Measurements from ENCODE around the gene SIPA1. TPM values are rescaled to one million over a fixed set of nuclear protein-coding genes. Genes with fewer than 3 reads are reported as not detected.
A peak's percentile ranks its signal among the peaks of the same experiment; 100 is the strongest.

Gene SIPA1
- total RNA-seq, 1 experiment from 2014 or later, result 86.9 TPM

DNA sequence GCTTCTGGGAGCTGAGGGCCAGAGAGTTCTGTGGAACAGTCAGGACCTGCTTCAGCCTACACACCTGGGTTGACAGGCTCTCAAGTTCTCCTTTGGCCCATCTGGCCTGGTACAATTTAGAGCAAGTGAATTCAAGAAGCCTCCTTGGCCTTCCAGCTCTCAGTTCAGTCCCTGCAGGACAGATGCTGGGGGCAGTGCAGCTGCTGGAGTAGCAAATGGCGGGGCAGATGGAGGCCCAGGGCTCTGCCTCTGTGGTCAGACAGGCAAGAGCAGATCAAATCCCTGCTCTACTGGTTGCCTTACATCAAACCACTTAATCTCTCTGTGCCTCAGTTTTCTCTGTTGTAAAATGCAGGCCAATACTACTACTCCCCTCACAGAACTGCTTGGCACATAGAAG, 33.6 kb upstream of the SIPA1 start:
- ATAC-seq (no peak), DNase-seq (ENCODE audit: low read depth, low spot score) (no peak)
- H3K4me1 ChIP-seq (ENCODE audit: control insufficient read depth, insufficient read depth, low read length), result no peaks in the 10 kb centered on the region
- no peak overlapping the region for H3K27ac ChIP-seq (ENCODE audit: low read length)
- peaks cover 11% of the 10 kb centered on the region; the same call in 1 of the 2 replicates for H3K36me3 ChIP-seq (ENCODE audit: control insufficient read depth, insufficient read depth, low read length)
- in situ Hi-C loops (cut with HindIII; ENCODE audit: low pct_unique_long_range_greater_than_20kb, low sequenced_read_pairs) (no loop called here), intact Hi-C loops (cut with micrococcal nuclease; ENCODE audit: unreplicated experiment) (no loop called here)
- H3K27me3 ChIP-seq (ENCODE audit: control insufficient read depth, insufficient read depth, low read length), result no peaks in the 10 kb centered on the region
- ChIA-PET CTCF (no interaction called here), POLR2A (interaction anchor here (0.6 to 0.7 kb wide), 2 partner anchors 14 to 343 kb away, joined by 5 read pairs; no protein-coding TSS in a partner anchor)
- TF ChIP-seq, protein P1, sequence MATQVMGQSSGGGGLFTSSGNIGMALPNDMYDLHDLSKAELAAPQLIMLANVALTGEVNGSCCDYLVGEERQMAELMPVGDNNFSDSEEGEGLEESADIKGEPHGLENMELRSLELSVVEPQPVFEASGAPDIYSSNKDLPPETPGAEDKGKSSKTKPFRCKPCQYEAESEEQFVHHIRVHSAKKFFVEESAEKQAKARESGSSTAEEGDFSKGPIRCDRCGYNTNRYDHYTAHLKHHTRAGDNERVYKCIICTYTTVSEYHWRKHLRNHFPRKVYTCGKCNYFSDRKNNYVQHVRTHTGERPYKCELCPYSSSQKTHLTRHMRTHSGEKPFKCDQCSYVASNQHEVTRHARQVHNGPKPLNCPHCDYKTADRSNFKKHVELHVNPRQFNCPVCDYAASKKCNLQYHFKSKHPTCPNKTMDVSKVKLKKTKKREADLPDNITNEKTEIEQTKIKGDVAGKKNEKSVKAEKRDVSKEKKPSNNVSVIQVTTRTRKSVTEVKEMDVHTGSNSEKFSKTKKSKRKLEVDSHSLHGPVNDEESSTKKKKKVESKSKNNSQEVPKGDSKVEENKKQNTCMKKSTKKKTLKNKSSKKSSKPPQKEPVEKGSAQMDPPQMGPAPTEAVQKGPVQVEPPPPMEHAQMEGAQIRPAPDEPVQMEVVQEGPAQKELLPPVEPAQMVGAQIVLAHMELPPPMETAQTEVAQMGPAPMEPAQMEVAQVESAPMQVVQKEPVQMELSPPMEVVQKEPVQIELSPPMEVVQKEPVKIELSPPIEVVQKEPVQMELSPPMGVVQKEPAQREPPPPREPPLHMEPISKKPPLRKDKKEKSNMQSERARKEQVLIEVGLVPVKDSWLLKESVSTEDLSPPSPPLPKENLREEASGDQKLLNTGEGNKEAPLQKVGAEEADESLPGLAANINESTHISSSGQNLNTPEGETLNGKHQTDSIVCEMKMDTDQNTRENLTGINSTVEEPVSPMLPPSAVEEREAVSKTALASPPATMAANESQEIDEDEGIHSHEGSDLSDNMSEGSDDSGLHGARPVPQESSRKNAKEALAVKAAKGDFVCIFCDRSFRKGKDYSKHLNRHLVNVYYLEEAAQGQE (IDR thresholded peaks at IDR 0.05; ENCODE audit: insufficient read depth in 1 of 2, low read depth in 2 of 2, low read length in 1 of 2), result no peak
- TF ChIP-seq SIN3A (IDR thresholded peaks at IDR 0.05; ENCODE audit: borderline replicate concordance, insufficient read depth, low read depth, low read length), result no peak
- no peaks in the 10 kb centered on the region for H3K9me3 ChIP-seq (ENCODE audit: control insufficient read depth, insufficient read depth, low read depth, low read length)
- BruUV-seq (replicated peaks), result no TSS peak
- no peak overlapping the region for H3K4me3 ChIP-seq (ENCODE audit: low read depth in 2 of 2, low read length in 2 of 2)

DNA sequence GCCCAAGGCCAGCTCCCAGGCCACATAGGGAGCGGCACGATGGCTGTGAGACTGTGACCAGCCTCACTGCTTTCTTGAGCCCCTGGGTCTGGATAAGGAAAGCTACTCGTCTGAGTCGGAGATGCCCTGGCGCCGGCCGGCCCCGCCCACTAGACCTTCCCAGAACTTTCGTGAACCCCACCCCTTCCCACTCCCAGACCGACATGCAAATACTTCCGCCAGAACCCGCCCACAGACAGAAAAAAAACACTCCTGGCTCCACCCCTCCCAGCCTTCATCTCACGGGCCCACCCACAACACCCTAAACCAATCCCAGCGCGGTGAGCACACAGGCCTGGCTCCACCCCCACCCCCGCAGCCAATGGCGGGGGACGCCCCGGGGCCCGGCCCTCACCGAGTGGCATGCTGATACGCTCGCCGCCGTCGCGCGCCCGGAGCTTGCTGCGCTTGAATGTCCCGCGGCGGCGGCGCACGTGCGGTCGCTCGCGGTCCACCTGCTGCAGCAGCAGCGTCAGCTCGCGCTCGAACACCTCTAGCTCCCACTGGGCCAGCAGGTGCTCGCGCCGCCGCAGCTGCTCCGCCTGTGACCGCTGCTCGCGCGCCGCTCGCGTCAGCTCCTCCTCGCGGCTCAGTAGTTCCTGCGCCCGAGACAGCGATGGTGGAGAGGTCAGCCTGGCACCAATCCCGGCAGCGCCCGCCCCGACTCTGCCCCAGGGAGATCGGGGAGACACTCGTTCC, 30.9 kb upstream of the SIPA1 start:
- H3K4me3 ChIP-seq (ENCODE audit: low read depth in 2 of 2, low read length in 2 of 2), result no peak overlapping the region
- DNase-seq (ENCODE audit: low read depth, low spot score) (no peak), ATAC-seq (peak; percentile 70)
- TF ChIP-seq, protein P2, sequence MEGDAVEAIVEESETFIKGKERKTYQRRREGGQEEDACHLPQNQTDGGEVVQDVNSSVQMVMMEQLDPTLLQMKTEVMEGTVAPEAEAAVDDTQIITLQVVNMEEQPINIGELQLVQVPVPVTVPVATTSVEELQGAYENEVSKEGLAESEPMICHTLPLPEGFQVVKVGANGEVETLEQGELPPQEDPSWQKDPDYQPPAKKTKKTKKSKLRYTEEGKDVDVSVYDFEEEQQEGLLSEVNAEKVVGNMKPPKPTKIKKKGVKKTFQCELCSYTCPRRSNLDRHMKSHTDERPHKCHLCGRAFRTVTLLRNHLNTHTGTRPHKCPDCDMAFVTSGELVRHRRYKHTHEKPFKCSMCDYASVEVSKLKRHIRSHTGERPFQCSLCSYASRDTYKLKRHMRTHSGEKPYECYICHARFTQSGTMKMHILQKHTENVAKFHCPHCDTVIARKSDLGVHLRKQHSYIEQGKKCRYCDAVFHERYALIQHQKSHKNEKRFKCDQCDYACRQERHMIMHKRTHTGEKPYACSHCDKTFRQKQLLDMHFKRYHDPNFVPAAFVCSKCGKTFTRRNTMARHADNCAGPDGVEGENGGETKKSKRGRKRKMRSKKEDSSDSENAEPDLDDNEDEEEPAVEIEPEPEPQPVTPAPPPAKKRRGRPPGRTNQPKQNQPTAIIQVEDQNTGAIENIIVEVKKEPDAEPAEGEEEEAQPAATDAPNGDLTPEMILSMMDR (IDR thresholded peaks at IDR 0.05), result no peak
- TF ChIP-seq TCF7L2 (IDR thresholded peaks at IDR 0.05; ENCODE audit: low read depth, low read length), result no peak
- TF ChIP-seq, protein P1 (IDR thresholded peaks at IDR 0.05; ENCODE audit: insufficient read depth in 1 of 2, low read depth in 2 of 2, low read length in 1 of 2), result no peak
- TF ChIP-seq SIN3A (IDR thresholded peaks at IDR 0.05; ENCODE audit: borderline replicate concordance, insufficient read depth, low read depth, low read length), result no peak
- TF ChIP-seq POLR2AphosphoS5 (IDR thresholded peaks at IDR 0.05; ENCODE audit: low read depth, low read length), result no peak
- H3K27me3 ChIP-seq (ENCODE audit: control insufficient read depth, insufficient read depth, low read length), result no peaks in the 10 kb centered on the region
- H3K36me3 ChIP-seq (ENCODE audit: control insufficient read depth, insufficient read depth, low read length), result peaks cover 11% of the 10 kb centered on the region; the same call in 1 of the 2 replicates
- intact Hi-C loops (cut with micrococcal nuclease; ENCODE audit: unreplicated experiment), result no loop called here
- POLR2A ChIA-PET, result interaction anchor here (0.6 kb wide), 1 partner anchor 99 kb away, joined by 11 read pairs; no protein-coding TSS in a partner anchor
- H3K4me1 ChIP-seq (ENCODE audit: control insufficient read depth, insufficient read depth, low read length), result peaks cover 21% of the 10 kb centered on the region
- in situ Hi-C loops (cut with HindIII; ENCODE audit: low pct_unique_long_range_greater_than_20kb, low sequenced_read_pairs), result no loop called here
- no peak overlapping the region for H3K27ac ChIP-seq (ENCODE audit: low read length)
- no TSS peak for BruUV-seq (replicated peaks)
- CTCF ChIA-PET, result interaction anchor here (1.1 kb wide), 1 partner anchor 13 kb away, joined by 3 read pairs; no protein-coding TSS in a partner anchor
- no peaks in the 10 kb centered on the region for H3K9me3 ChIP-seq (ENCODE audit: control insufficient read depth, insufficient read depth, low read depth, low read length)

All from Panc1 (cell line).